H7 (cell line): Measurements from ENCODE around the gene GPATCH2. TPM values are rescaled to one million over a fixed set of nuclear protein-coding genes. Genes with fewer than 3 reads are reported as not detected.
"Not testable (repeated sequence)": the region's sequence is repeated elsewhere in the genome, so short reads cannot be mapped to it uniquely, and the experiment has no call there.

ENCODE experiments used
- DNase-seq: peaks from one replicate; pipeline ENCODE4 v3.0.0; 2012
- H3K27me3 ChIP-seq: 2 replicates; pipeline ENCODE4 v1.6.0; 2011; ENCODE audit warnings: mild to moderate bottlenecking, low read length; ENCODE audit not compliant: control insufficient read depth, insufficient read depth
- H3K36me3 ChIP-seq: replicated peaks from 2 replicates; pipeline ENCODE4 v1.5.1; 2011; ENCODE audit warnings: low read length; ENCODE audit not compliant: control insufficient read depth, insufficient read depth
- H3K4me3 ChIP-seq: 2 replicates; pipeline ENCODE4 v1.5.1; 2011; ENCODE audit warnings: low read depth, mild to moderate bottlenecking, control low read depth, low read length, moderate library complexity; ENCODE audit not compliant: insufficient read depth
- total RNA-seq: library from RNA; depleted of rRNA; stranded (reverse); fragments of >200 nt; shearing (Covaris generic); gene quantifications from 2 replicates; pipeline ENCODE4 v1.2.3, GENCODE V29; 2014

GPATCH2 gene
- total RNA-seq, 1 experiment from 2014 or later, result 11.5 TPM

GRCh38 chr1:217614200-217614712, 16.6 kb downstream of the GPATCH2 start:
- peaks cover 1% of the 10 kb centered on the region; the same call in 1 of the 2 replicates for H3K36me3 ChIP-seq
- no peak for DNase-seq
- H3K27me3 ChIP-seq, result no peaks in the 10 kb centered on the region

GRCh38 chr1:217605390-217605789, 25.5 kb downstream of the GPATCH2 start:
- no peak overlapping the region for H3K4me3 ChIP-seq
- H3K27me3 ChIP-seq, result no peaks in the 10 kb centered on the region
- no peaks in the 10 kb centered on the region for H3K36me3 ChIP-seq
- DNase-seq, result no peak

More at GRCh38 chr1:217614200-217614712, 16.6 kb downstream of the GPATCH2 start:
- no peak overlapping the region for H3K4me3 ChIP-seq

- Histone ChIP-seq H3K27me3 (no peaks in the 10 kb centered on the region), H3K4me3 (no peak overlapping the region), H3K36me3 (no peaks in the 10 kb centered on the region)
- DNase-seq, result no peak
These were observed 28.5 kb downstream of the GPATCH2 start for GRCh38 chr1:217602380-217602779.

- H3K36me3 ChIP-seq, result no peaks in the 10 kb centered on the region
These were observed 31.7 kb downstream of the GPATCH2 start for GRCh38 chr1:217599154-217599553.

GRCh38 chr1:217590598-217590997, 40.3 kb downstream of the GPATCH2 start:
- Histone ChIP-seq H3K4me3 (no peak overlapping the region), H3K27me3 (no peaks in the 10 kb centered on the region), H3K36me3 (no peaks in the 10 kb centered on the region)
- DNase-seq, result no peak

More at GRCh38 chr1:217599154-217599553, 31.7 kb downstream of the GPATCH2 start:
- H3K27me3 ChIP-seq, result no peaks in the 10 kb centered on the region
- no peak for DNase-seq
- H3K4me3 ChIP-seq, result no peak overlapping the region

- H3K4me3 ChIP-seq, result no peak overlapping the region
- DNase-seq, result no peak
- no peaks in the 10 kb centered on the region for H3K27me3 ChIP-seq
- H3K36me3 ChIP-seq, result no peaks in the 10 kb centered on the region
These were observed 44.3 kb downstream of the GPATCH2 start for GRCh38 chr1:217586586-217586985.

- Histone ChIP-seq H3K4me3 (no peak overlapping the region), H3K27me3 (no peaks in the 10 kb centered on the region), H3K36me3 (no peaks in the 10 kb centered on the region)
- no peak for DNase-seq
These were observed 45.3 kb downstream of the GPATCH2 start for GRCh38 chr1:217585577-217585976.

- not testable (repeated sequence) for H3K4me3 ChIP-seq, DNase-seq, H3K36me3 ChIP-seq, H3K27me3 ChIP-seq
These were observed 46.5 kb downstream of the GPATCH2 start for GRCh38 chr1:217584286-217584811.

GRCh38 chr1:217577336-217577735, 53.6 kb downstream of the GPATCH2 start:
- Histone ChIP-seq H3K27me3 (no peaks in the 10 kb centered on the region), H3K36me3 (no peaks in the 10 kb centered on the region), H3K4me3 (no peak overlapping the region)
- DNase-seq, result no peak

- Histone ChIP-seq H3K36me3 (no peaks in the 10 kb centered on the region), H3K27me3 (no peaks in the 10 kb centered on the region), H3K4me3 (no peak overlapping the region)
- DNase-seq, result no peak
These were observed 56.5 kb downstream of the GPATCH2 start for GRCh38 chr1:217574265-217574949.

- no peaks in the 10 kb centered on the region for H3K36me3 ChIP-seq
- H3K4me3 ChIP-seq, result no peak overlapping the region
- no peaks in the 10 kb centered on the region for H3K27me3 ChIP-seq
- no peak for DNase-seq
These were observed 61.9 kb downstream of the GPATCH2 start for GRCh38 chr1:217569021-217569420.

- DNase-seq, result no peak
These were observed 62.7 kb downstream of the GPATCH2 start for GRCh38 chr1:217568200-217568599.

GRCh38 chr1:217564833-217565232, 66.1 kb downstream of the GPATCH2 start:
- Histone ChIP-seq H3K36me3 (no peaks in the 10 kb centered on the region), H3K27me3 (no peaks in the 10 kb centered on the region), H3K4me3 (no peak overlapping the region)
- no peak for DNase-seq

More at GRCh38 chr1:217568200-217568599, 62.7 kb downstream of the GPATCH2 start:
- Histone ChIP-seq H3K36me3 (no peaks in the 10 kb centered on the region), H3K4me3 (no peak overlapping the region), H3K27me3 (no peaks in the 10 kb centered on the region)

- H3K4me3 ChIP-seq, result no peak overlapping the region
- H3K27me3 ChIP-seq, result no peaks in the 10 kb centered on the region
- no peaks in the 10 kb centered on the region for H3K36me3 ChIP-seq
- DNase-seq, result no peak
These were observed 66.7 kb downstream of the GPATCH2 start for GRCh38 chr1:217564207-217564606.

GRCh38 chr1:217563179-217563578, 67.7 kb downstream of the GPATCH2 start:
- Histone ChIP-seq H3K4me3 (no peak overlapping the region), H3K36me3 (no peaks in the 10 kb centered on the region), H3K27me3 (no peaks in the 10 kb centered on the region)
- DNase-seq, result no peak
